Lung (tissue), 16 donors: ENCODE results near the gene KCP. TPM values are rescaled to one million over a fixed set of nuclear protein-coding genes. Genes with fewer than 3 reads are reported as not detected.

Experiments
- ATAC-seq: fragments of 200-7000 bp; cut with Tn5 transposase; one replicate; pipeline ENCODE4 v1.9.1; 2020; ENCODE audit warnings: moderate number of reproducible peaks; ENCODE audit not compliant: insufficient read depth, low FRiP score
- DNase-seq, 3 donors: peaks; one replicate each; pipeline ENCODE4 v3.0.0-alpha.2; 2013 to 2017
- H3K27ac ChIP-seq, 2 donors: one replicate each; pipeline ENCODE4 v1.5.1; 2013; ENCODE audit warnings: mild to moderate bottlenecking in 2 of 2, moderate library complexity in 2 of 2, control low read depth in 1 of 2, inconsistent platforms in 1 of 2, low read depth in 1 of 2, low read length in 1 of 2
- H3K27me3 ChIP-seq, 3 donors: one replicate each; pipeline ENCODE4 v1.5.1; 2013; ENCODE audit warnings: low read length in 2 of 3; ENCODE audit not compliant: control insufficient read depth in 3 of 3, insufficient read depth in 3 of 3
- H3K36me3 ChIP-seq, 4 donors: one replicate each; pipeline ENCODE4 v1.5.1; 2013; ENCODE audit warnings: low read length in 4 of 4, mild to moderate bottlenecking in 1 of 4, moderate library complexity in 1 of 4; ENCODE audit not compliant: control insufficient read depth in 4 of 4, insufficient read depth in 4 of 4
- H3K4me1 ChIP-seq, 5 donors: one replicate each; pipeline ENCODE4 v1.5.1; 2013; ENCODE audit warnings: low read length in 5 of 5, mild to moderate bottlenecking in 2 of 5, moderate library complexity in 1 of 5; ENCODE audit not compliant: control insufficient read depth in 5 of 5, insufficient read depth in 5 of 5
- H3K4me3 ChIP-seq: one replicate; pipeline ENCODE4 v1.5.1; 2013; ENCODE audit warnings: mild to moderate bottlenecking, control low read depth, moderate library complexity
- H3K9ac ChIP-seq, 2 donors: one replicate each; pipeline ENCODE4 v1.5.1; 2013; ENCODE audit warnings: low read length in 2 of 2, control low read depth in 1 of 2; ENCODE audit not compliant: insufficient read depth in 1 of 2
- H3K9me3 ChIP-seq, 4 donors: one replicate each; pipeline ENCODE4 v1.5.1; 2013; ENCODE audit warnings: low read length in 3 of 4, mild to moderate bottlenecking in 1 of 4, moderate library complexity in 1 of 4; ENCODE audit not compliant: control insufficient read depth in 4 of 4, insufficient read depth in 3 of 4
- WGBS, 2 donors: extraction: QIAGEN DNeasy Blood & Tissue Kit; methylation state at CpG; one replicate each; pipeline ENCODE4 v1.1.7; 2013; 5-methylcytosine and 5-hydroxymethylcytosine counted together
- long read RNA-seq, 5 donors: transcript quantifications; one replicate each; lab custom pipeline, GENCODE V29; 2026
- polyA plus RNA-seq, 2 donors: library from polyadenylated mRNA; stranded (reverse); fragments of 200-250 nt; gene quantifications; one replicate each; pipeline ENCODE4 v1.2.1, GENCODE V29; 2013
- total RNA-seq, 2 donors: library from RNA; depleted of rRNA in 1 of 2; stranded (reverse); fragments of >200 nt in 1 of 2; gene quantifications; one replicate each; pipeline ENCODE4 v1.2.1, GENCODE V29; 2014 to 2021
- TF ChIP-seq, protein P1 (sequence below): IDR thresholded peaks from 2 replicates; pipeline ENCODE4 v1.5.1; 2012; ENCODE audit warnings: mild to moderate bottlenecking; ENCODE audit errors: control extremely low read depth, extremely low read depth
- donor health status: control.
- donor health status: control.
- donor health status: Bipolar disorder and iron deficiency.
- donor health status: healthy.
- donor health status: DM: yes; HTN: yes; CAD: no.

Gene KCP
- total RNA-seq (1 to 10 TPM in 1 of 2 donors, under 1 TPM in 1; 0.64 to 3.9 TPM), polyA plus RNA-seq (under 1 TPM; 0.22 to 0.47 TPM)
- long read RNA-seq, donor 1: 0 reads
- long read RNA-seq, donor 2: 0 reads
- long read RNA-seq, donor 3: 0 reads
- long read RNA-seq, donor 4: 0 reads
- long read RNA-seq, donor 5: 0 reads

- 31 to 51% methylated on average over 21 to 34 of the region's 34 CpGs for WGBS, 2 donors
- Histone ChIP-seq H3K9me3 (peaks cover 0 to 6% (median 0%) of the 10 kb centered on the region in 4 donors), H3K27me3 (peaks cover 5 to 20% (median 11%) of the 10 kb centered on the region in 3 donors), H3K4me1 (peaks cover 0 to 33% (median 2%) of the 10 kb centered on the region in 5 donors), H3K27ac (no peak within 1 kb of the TSS), H3K9ac (peak within 1 kb of the TSS in 1 of 2 donors; percentile 19), H3K36me3 (no peaks in the 10 kb centered on the region), H3K4me3 (peak within 1 kb of the TSS; percentile 3)
- DNase-seq (peak; percentile 47 to 54 (median 49)), ATAC-seq (no peak)
- TF ChIP-seq, protein P1, sequence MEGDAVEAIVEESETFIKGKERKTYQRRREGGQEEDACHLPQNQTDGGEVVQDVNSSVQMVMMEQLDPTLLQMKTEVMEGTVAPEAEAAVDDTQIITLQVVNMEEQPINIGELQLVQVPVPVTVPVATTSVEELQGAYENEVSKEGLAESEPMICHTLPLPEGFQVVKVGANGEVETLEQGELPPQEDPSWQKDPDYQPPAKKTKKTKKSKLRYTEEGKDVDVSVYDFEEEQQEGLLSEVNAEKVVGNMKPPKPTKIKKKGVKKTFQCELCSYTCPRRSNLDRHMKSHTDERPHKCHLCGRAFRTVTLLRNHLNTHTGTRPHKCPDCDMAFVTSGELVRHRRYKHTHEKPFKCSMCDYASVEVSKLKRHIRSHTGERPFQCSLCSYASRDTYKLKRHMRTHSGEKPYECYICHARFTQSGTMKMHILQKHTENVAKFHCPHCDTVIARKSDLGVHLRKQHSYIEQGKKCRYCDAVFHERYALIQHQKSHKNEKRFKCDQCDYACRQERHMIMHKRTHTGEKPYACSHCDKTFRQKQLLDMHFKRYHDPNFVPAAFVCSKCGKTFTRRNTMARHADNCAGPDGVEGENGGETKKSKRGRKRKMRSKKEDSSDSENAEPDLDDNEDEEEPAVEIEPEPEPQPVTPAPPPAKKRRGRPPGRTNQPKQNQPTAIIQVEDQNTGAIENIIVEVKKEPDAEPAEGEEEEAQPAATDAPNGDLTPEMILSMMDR: no peak
These were observed at the start of gene KCP for GRCh38 chr7:128910569-128910945. Gene KCP, minus strand, starts transcription at chr7:128910709. Its CDS starts 33 bp downstream, at chr7:128910676.

DNA sequence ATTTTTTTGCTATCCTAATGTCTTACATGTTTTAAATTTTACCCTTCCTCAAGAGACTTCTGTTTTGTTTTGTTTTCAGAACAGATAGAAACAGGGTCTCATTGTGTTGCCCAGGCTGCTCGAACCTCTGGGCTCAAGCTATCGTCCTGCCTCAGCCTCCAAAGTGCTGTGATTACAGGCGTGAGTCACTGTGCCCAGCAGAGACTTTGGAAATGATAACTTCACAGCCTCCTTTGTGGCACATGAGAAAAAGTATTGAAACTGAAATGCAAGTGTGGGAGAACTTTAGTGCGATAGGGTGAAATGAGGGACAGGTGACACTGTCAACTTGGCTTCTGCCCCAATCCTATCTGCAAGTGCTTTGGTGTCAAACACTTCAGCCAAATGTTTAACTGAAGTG lies 48.8 kb upstream of the KCP start:
- H3K4me1 ChIP-seq: no peaks in the 10 kb centered on the region
- no peak overlapping the region for H3K4me3 ChIP-seq
- no peak for DNase-seq
- no peaks in the 10 kb centered on the region for H3K9me3 ChIP-seq
- TF ChIP-seq, protein P1: no peak
- no peak for ATAC-seq
- 83 to 97% methylated on average over 4 of the region's 4 CpGs for WGBS, 2 donors
- H3K36me3 ChIP-seq: peaks cover 11 to 25% (median 21%) of the 10 kb centered on the region in 4 donors
- no peak overlapping the region for H3K9ac ChIP-seq
- no peaks in the 10 kb centered on the region for H3K27me3 ChIP-seq
- H3K27ac ChIP-seq: no peak overlapping the region

DNA sequence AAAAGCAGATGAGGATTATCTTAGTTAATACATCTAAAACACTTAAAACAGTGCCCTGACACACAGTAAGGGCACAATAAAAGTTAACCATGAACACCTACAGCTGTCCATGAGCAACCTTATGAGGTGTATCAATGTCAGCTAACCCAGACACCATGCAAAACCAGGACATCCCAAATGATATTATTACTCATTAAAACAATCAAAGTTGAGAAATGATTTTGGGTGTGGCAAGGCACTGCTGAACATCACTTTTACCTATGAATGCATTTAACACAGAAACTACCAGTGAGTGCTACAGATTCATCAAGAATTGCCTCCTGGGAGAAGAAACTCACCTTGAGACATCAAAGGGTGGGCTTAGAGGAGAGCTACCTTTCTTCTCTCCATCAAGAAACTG lies 45.5 kb upstream of the KCP start:
- no peaks in the 10 kb centered on the region for H3K9me3 ChIP-seq
- H3K4me1 ChIP-seq: no peaks in the 10 kb centered on the region
- ATAC-seq (no peak), DNase-seq (no peak)
- no peaks in the 10 kb centered on the region for H3K27me3 ChIP-seq
- no peak overlapping the region for H3K9ac ChIP-seq
- H3K27ac ChIP-seq: no peak overlapping the region
- H3K4me3 ChIP-seq: no peak overlapping the region
- H3K36me3 ChIP-seq: peaks cover 7 to 26% (median 21%) of the 10 kb centered on the region in 4 donors
- TF ChIP-seq, protein P1: no peak
